Esophagus squamous epithelium (tissue), 5 donors: ENCODE measurements around the gene CPOX. TPM values are rescaled to one million over a fixed set of nuclear protein-coding genes. Genes with fewer than 3 reads are reported as not detected.

Source experiments
- DNase-seq: peaks from one replicate; lab custom pipeline; 2025; lab: John Stamatoyannopoulos, UW
- H3K27ac ChIP-seq, 4 donors: fragments of 200-600 bp; sonication (generic); one replicate each; pipeline ENCODE4 v1.5.1; 2016 to 2019; ENCODE audit warnings: mild to moderate bottlenecking in 1 of 4
- H3K27me3 ChIP-seq, 4 donors: fragments of 200-600 bp; sonication (generic); 1 replicate in 3 of 4; 2 replicates in 1 of 4; pipeline versions ENCODE4 v1.5.1 to v1.6.0; 2017 to 2021; ENCODE audit warnings: antibody characterized with exemption in 1 of 4
- H3K36me3 ChIP-seq, 3 donors: fragments of 200-600 bp; sonication (generic); one replicate each; pipeline ENCODE4 v1.5.1; 2016 to 2019
- H3K4me1 ChIP-seq, 3 donors: fragments of 200-600 bp; sonication (generic); one replicate each; pipeline ENCODE4 v1.5.1; 2017 to 2019
- H3K4me3 ChIP-seq, 4 donors: fragments of 200-600 bp; sonication (generic); 1 replicate in 3 of 4; 2 replicates in 1 of 4; pipeline ENCODE4 v1.5.1; 2016 to 2019; ENCODE audit warnings: mild to moderate bottlenecking in 2 of 4, moderate library complexity in 1 of 4
- H3K9me3 ChIP-seq, 3 donors: fragments of 200-600 bp; sonication (generic); one replicate each; pipeline ENCODE4 v1.5.1; 2016 to 2019
- POLR2A ChIP-seq, 4 donors: fragments of 450-650 bp; IDR thresholded peaks; one replicate each; pipeline ENCODE4 v1.6.1; 2017; ENCODE audit warnings: antibody characterized with exemption in 4 of 4, mild to moderate bottlenecking in 4 of 4, moderate library complexity in 3 of 4
- WGBS, 2 donors: methylation state at CpG; one replicate each; pipeline ENCODE4 v1.1.5; 2018; 5-methylcytosine and 5-hydroxymethylcytosine counted together
- intact Hi-C: fragments of 100-400 bp; cut with DNase I; formaldehyde crosslinking; loops from one replicate; pipeline ENCODE4 v1.15.0; 2022
- total RNA-seq, 4 donors: library from RNA; depleted of rRNA; stranded (reverse); fragments of >200 nt; gene quantifications; one replicate each; pipeline ENCODE4 v1.1.0, GENCODE V29; 2016
- TF ChIP-seq, protein P1 (sequence below), 6 experiments: fragments of 450-650 bp in 4 of 6; fragments of 200-600 bp in 2 of 6; sonication (generic) in 2 of 6; IDR thresholded peaks; one replicate each; pipeline ENCODE4 v1.5.1; 2016 to 2019; ENCODE audit warnings: antibody characterized with exemption in 6 of 6, mild to moderate bottlenecking in 4 of 6, moderate library complexity in 4 of 6
- donor health status: DM: yes; HTN: yes; CAD: no.

CPOX gene
- total RNA-seq, 4 donors from 2014 or later: 18.3 to 23.6 (median 21.4) TPM

DNA sequence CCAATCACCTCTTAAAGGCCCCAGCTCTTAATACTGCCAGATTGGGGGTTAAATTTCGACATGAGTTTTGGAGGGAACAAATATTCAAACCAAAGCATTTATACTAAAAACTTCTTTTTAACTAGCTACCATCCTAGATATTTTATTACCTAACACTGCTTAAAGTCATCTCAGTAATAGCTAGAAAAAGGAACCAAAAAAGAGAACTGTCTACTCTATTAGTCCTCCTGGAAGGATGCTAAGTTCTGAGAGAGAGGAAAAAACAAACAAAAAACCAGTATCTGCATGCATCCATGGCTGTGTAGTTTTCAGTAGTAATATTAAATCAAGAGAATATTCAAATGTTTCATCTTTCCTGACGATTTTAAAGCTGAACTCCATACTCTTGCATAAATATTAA is 5.8 kb downstream of the CPOX start:
- DNase-seq: no peak
- Histone ChIP-seq H3K27me3 (no peaks in the 10 kb centered on the region), H3K4me1 (peaks cover 0 to 25% (median 5%) of the 10 kb centered on the region in 3 donors), H3K27ac (no peak overlapping the region), H3K36me3 (peaks cover 4 to 81% (median 8%) of the 10 kb centered on the region in 3 donors), H3K4me3 (no peak overlapping the region), H3K9me3 (no peaks in the 10 kb centered on the region)
- 61 to 76% methylated on average over 2 of the region's 2 CpGs for WGBS, 2 donors
- TF ChIP-seq POLR2A (IDR thresholded peaks at IDR 0.05): no peak
- TF ChIP-seq, protein P1, sequence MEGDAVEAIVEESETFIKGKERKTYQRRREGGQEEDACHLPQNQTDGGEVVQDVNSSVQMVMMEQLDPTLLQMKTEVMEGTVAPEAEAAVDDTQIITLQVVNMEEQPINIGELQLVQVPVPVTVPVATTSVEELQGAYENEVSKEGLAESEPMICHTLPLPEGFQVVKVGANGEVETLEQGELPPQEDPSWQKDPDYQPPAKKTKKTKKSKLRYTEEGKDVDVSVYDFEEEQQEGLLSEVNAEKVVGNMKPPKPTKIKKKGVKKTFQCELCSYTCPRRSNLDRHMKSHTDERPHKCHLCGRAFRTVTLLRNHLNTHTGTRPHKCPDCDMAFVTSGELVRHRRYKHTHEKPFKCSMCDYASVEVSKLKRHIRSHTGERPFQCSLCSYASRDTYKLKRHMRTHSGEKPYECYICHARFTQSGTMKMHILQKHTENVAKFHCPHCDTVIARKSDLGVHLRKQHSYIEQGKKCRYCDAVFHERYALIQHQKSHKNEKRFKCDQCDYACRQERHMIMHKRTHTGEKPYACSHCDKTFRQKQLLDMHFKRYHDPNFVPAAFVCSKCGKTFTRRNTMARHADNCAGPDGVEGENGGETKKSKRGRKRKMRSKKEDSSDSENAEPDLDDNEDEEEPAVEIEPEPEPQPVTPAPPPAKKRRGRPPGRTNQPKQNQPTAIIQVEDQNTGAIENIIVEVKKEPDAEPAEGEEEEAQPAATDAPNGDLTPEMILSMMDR (IDR thresholded peaks at IDR 0.05): no peak
- intact Hi-C loops: no loop called here

DNA sequence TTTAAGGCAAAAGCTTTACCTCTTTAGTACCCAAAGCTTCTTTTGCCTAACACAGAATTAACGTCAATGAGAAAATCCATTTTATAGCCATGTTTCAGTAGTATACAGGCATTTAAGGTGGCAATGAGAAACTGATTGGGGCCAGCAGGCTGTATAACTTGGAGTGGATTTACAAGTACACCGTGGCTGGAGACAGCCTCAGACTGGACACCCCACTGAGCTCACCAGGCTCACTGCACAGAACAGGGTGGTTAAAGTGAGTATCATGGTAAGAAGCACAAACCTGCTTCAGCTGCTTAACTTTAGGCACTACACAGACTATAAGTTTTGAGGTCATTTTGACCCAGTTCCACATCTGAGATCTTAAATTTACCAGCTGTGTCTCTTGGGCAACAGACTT is 8.9 kb downstream of the CPOX start:
- no peaks in the 10 kb centered on the region for H3K9me3 ChIP-seq
- TF ChIP-seq, protein P1 (IDR thresholded peaks at IDR 0.05): no peak
- TF ChIP-seq POLR2A (IDR thresholded peaks at IDR 0.05): no peak
- peaks cover 4 to 96% (median 6%) of the 10 kb centered on the region in 3 donors for H3K36me3 ChIP-seq
- no peaks in the 10 kb centered on the region for H3K27me3 ChIP-seq
- peaks cover 0 to 1% (median 0%) of the 10 kb centered on the region in 3 donors for H3K4me1 ChIP-seq
- H3K4me3 ChIP-seq: no peak overlapping the region
- no peak overlapping the region for H3K27ac ChIP-seq
- intact Hi-C loops: no loop called here
- no peak for DNase-seq
- 87 to 97% methylated on average over 2 of the region's 2 CpGs for WGBS, 2 donors

DNA sequence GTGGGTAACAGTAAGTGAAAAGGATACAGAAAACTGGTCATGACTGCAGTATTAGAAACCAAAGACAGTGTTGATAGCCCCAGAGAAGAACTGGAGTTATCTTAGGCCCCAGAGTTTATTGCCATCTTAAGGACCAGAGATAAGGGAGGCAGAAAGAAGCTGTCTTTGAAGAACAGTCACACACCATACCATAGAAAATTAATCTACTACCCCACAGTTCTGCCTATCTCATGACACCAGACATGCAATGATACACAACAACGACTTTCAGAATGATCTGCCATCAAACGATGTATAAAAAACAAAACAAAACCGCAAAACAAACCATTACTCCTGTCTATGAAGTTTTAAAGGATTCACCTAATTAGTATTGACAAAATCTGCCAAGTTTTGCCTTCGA is 9.6 kb downstream of the CPOX start:
- H3K36me3 ChIP-seq: peaks cover 4 to 96% (median 6%) of the 10 kb centered on the region in 3 donors
- no peaks in the 10 kb centered on the region for H3K9me3 ChIP-seq
- TF ChIP-seq, protein P1 (IDR thresholded peaks at IDR 0.05): no peak
- TF ChIP-seq POLR2A (IDR thresholded peaks at IDR 0.05): no peak
- WGBS, 2 donors: 79 to 95% methylated on average over 4 of the region's 4 CpGs
- intact Hi-C loops: no loop called here
- H3K4me1 ChIP-seq: no peaks in the 10 kb centered on the region
- no peaks in the 10 kb centered on the region for H3K27me3 ChIP-seq
- no peak overlapping the region for H3K27ac ChIP-seq
- no peak overlapping the region for H3K4me3 ChIP-seq
- DNase-seq: no peak

DNA sequence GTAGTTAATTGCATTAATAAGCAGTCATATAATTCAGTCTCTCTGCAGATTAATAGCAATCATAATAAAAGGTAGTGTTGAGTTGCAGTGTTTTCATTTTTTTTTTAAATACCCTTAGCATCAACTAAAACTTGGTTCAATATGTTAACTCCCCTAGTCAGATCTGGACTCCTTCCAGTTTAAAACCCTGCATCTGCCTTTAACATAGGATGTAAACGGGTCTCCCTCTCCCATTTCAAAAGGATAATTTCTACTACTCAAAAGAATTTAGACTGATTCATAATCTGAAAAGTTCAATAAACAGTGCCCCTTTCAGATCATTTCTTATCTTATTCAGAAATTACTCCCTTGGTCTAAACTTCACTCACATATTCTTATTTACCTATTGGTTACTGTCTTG is 11.4 kb downstream of the CPOX start:
- Histone ChIP-seq H3K9me3 (no peaks in the 10 kb centered on the region), H3K27ac (no peak overlapping the region), H3K27me3 (no peaks in the 10 kb centered on the region), H3K4me1 (no peaks in the 10 kb centered on the region), H3K4me3 (no peak overlapping the region), H3K36me3 (peaks cover 4 to 97% (median 6%) of the 10 kb centered on the region in 3 donors)
- WGBS, 2 donors: 86 to 92% methylated on average over 1 of the region's 1 CpG
- TF ChIP-seq POLR2A (IDR thresholded peaks at IDR 0.05): no peak
- TF ChIP-seq, protein P1 (IDR thresholded peaks at IDR 0.05): no peak
- DNase-seq: no peak
- intact Hi-C loops: no loop called here

DNA sequence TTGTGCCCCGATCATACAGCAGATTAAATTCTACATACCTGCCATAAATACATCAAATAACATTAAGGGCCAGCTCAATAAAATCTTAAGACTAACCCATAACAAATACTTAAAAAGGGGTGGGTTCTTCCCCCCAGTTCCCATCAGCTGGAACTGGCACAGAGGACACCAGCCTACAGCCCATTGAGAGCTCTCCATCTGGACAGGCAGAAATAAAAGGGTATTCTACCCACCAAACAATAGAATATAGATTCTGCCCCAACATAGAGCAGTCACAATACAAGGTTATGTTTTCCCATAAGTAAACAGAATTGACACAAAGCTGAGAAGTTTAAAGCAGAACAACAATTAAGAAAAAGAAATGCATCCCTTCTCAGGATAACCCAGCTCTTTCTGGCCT is 11.9 kb downstream of the CPOX start:
- intact Hi-C loops: no loop called here
- WGBS, 2 donors: 83 to 100% methylated on average over 1 of the region's 1 CpG
- Histone ChIP-seq H3K4me1 (no peaks in the 10 kb centered on the region), H3K4me3 (no peak overlapping the region), H3K27ac (no peak overlapping the region), H3K9me3 (no peaks in the 10 kb centered on the region), H3K36me3 (peaks cover 4 to 97% (median 6%) of the 10 kb centered on the region in 3 donors), H3K27me3 (no peaks in the 10 kb centered on the region)
- DNase-seq: no peak
- no peak for TF ChIP-seq POLR2A (IDR thresholded peaks at IDR 0.05)
- TF ChIP-seq, protein P1 (IDR thresholded peaks at IDR 0.05): no peak
